Trophoblast cell (in vitro differentiated cells and primary cell): ENCODE measurements around the gene ARHGEF37.
A peak's percentile ranks its signal among the peaks of the same experiment; 100 is the strongest.

ENCODE experiments used
- DNase-seq, 2 donors: peaks; one replicate each; pipeline ENCODE4 v3.0.0-alpha.2; 2016
- H2AFZ ChIP-seq: 2 replicates; pipeline ENCODE4 v1.6.1; 2013; ENCODE audit warnings: low read length, moderate library complexity, mild to moderate bottlenecking; ENCODE audit not compliant: insufficient read depth, poor library complexity
- H2AK5ac ChIP-seq: 2 replicates; pipeline ENCODE4 v1.6.1; 2013; ENCODE audit warnings: mild to moderate bottlenecking, low read length
- H2BK120ac ChIP-seq: 2 replicates; pipeline ENCODE4 v1.6.1; 2013; ENCODE audit warnings: low read length, mild to moderate bottlenecking, moderate library complexity; ENCODE audit not compliant: insufficient read depth, poor library complexity
- H2BK12ac ChIP-seq: 2 replicates; pipeline ENCODE4 v1.6.1; 2013; ENCODE audit warnings: mild to moderate bottlenecking, low read length, moderate library complexity
- H2BK5ac ChIP-seq: 2 replicates; pipeline ENCODE4 v1.6.1; 2013; ENCODE audit warnings: low read length, low read depth, moderate library complexity, mild to moderate bottlenecking; ENCODE audit not compliant: poor library complexity
- H3K14ac ChIP-seq: 2 replicates; pipeline ENCODE4 v1.6.1; 2013; ENCODE audit warnings: mild to moderate bottlenecking, low read length
- H3K18ac ChIP-seq: 2 replicates; pipeline ENCODE4 v1.6.1; 2013; ENCODE audit warnings: mild to moderate bottlenecking, low read length
- H3K23ac ChIP-seq: 2 replicates; pipeline ENCODE4 v1.6.1; 2013; ENCODE audit warnings: low read length
- H3K27ac ChIP-seq: 2 replicates; pipeline ENCODE4 v1.5.1; 2013; ENCODE audit warnings: low read depth, mild to moderate bottlenecking, inconsistent platforms, low read length, moderate library complexity
- H3K27me3 ChIP-seq: 2 replicates; pipeline ENCODE4 v1.6.1; 2013; ENCODE audit warnings: inconsistent platforms, mild to moderate bottlenecking, low read length, moderate library complexity; ENCODE audit not compliant: insufficient read depth
- H3K36me3 ChIP-seq, 2 experiments: 1 replicate in 1 of 2; 2 replicates in 1 of 2; pipeline ENCODE4 v1.6.1; 2013; ENCODE audit warnings: low read length in 2 of 2, mild to moderate bottlenecking in 2 of 2, moderate library complexity in 1 of 2; ENCODE audit not compliant: insufficient read depth in 2 of 2, control insufficient read depth in 1 of 2
- H3K4ac ChIP-seq: 2 replicates; pipeline ENCODE4 v1.6.1; 2013; ENCODE audit warnings: low read depth, mild to moderate bottlenecking, low read length, moderate library complexity
- H3K4me1 ChIP-seq, 2 experiments: 1 replicate in 1 of 2; 2 replicates in 1 of 2; pipeline ENCODE4 v1.6.1; 2013; ENCODE audit warnings: low read length in 2 of 2, mild to moderate bottlenecking in 2 of 2, moderate library complexity in 1 of 2; ENCODE audit not compliant: insufficient read depth in 2 of 2, control insufficient read depth in 1 of 2
- H3K4me2 ChIP-seq: 2 replicates; pipeline ENCODE4 v1.6.1; 2013; ENCODE audit warnings: inconsistent platforms, mild to moderate bottlenecking, low read length, moderate library complexity
- H3K4me3 ChIP-seq: 2 replicates; pipeline ENCODE4 v1.5.1; 2013; ENCODE audit warnings: mild to moderate bottlenecking, low read depth, low read length, inconsistent platforms
- H3K79me1 ChIP-seq: one replicate; pipeline ENCODE4 v1.6.1; 2013; ENCODE audit warnings: low read length
- H3K79me2 ChIP-seq: 2 replicates; pipeline ENCODE4 v1.6.1; 2013; ENCODE audit warnings: low read length, mild to moderate bottlenecking; ENCODE audit not compliant: control insufficient read depth, insufficient read depth, poor library complexity
- H3K9ac ChIP-seq: 2 replicates; pipeline ENCODE4 v1.6.1; 2013; ENCODE audit warnings: mild to moderate bottlenecking, low read length
- H3K9me3 ChIP-seq: 2 replicates; pipeline ENCODE4 v1.6.1; 2013; ENCODE audit warnings: low read depth, mild to moderate bottlenecking, control low read depth, inconsistent platforms, low read length; ENCODE audit not compliant: insufficient read depth
- H4K12ac ChIP-seq: 2 replicates; pipeline ENCODE4 v1.6.1; 2013; ENCODE audit warnings: low read depth, mild to moderate bottlenecking, low read length, moderate library complexity
- H4K8ac ChIP-seq: 2 replicates; pipeline ENCODE4 v1.6.1; 2013; ENCODE audit warnings: low read depth, mild to moderate bottlenecking, low read length, moderate library complexity
- H4K91ac ChIP-seq: one replicate; pipeline ENCODE4 v1.6.1; 2013; ENCODE audit warnings: low read depth, mild to moderate bottlenecking, low read length, moderate library complexity
- WGBS: extraction: QIAGEN DNeasy Blood & Tissue Kit; methylation state at CpG from one replicate; pipeline ENCODE4 v1.1.7; 2013; ENCODE audit warnings: missing lambda C conversion rate; ENCODE audit not compliant: insufficient read length, insufficient coverage; ENCODE audit errors: extremely low coverage; 5-methylcytosine and 5-hydroxymethylcytosine counted together

Gene ARHGEF37

GRCh38 chr5:149656576-149657182 is 75.4 kb downstream of the ARHGEF37 start:
- H3K36me3 ChIP-seq, result no peaks in the 10 kb centered on the region
- WGBS, result no CpG with 5 or more reads among the region's 6 CpGs
- no peak overlapping the region for H3K27ac ChIP-seq
- no peaks in the 10 kb centered on the region for H3K79me2 ChIP-seq
- no peak overlapping the region for H4K91ac ChIP-seq
- H3K9ac ChIP-seq, result no peak overlapping the region
- H2BK5ac ChIP-seq, result no peak overlapping the region
- no peak overlapping the region for H2AK5ac ChIP-seq
- DNase-seq, result peak; percentile 67 to 89
- no peak overlapping the region for H3K4me3 ChIP-seq
- no peak overlapping the region for H3K23ac ChIP-seq
- no peak overlapping the region for H3K4me2 ChIP-seq
- no peak overlapping the region for H2BK12ac ChIP-seq
- H3K14ac ChIP-seq, result no peak overlapping the region
- H3K4ac ChIP-seq, result no peak overlapping the region
- peaks cover 8% of the 10 kb centered on the region for H3K9me3 ChIP-seq
- H3K18ac ChIP-seq, result no peak overlapping the region
- no peak overlapping the region for H4K12ac ChIP-seq
- no peak overlapping the region for H4K8ac ChIP-seq
- no peaks in the 10 kb centered on the region for H3K27me3 ChIP-seq
- no peaks in the 10 kb centered on the region for H3K79me1 ChIP-seq
- no peaks in the 10 kb centered on the region for H3K4me1 ChIP-seq
- H2AFZ ChIP-seq, result no peak overlapping the region
- no peak overlapping the region for H2BK120ac ChIP-seq

GRCh38 chr5:149657324-149657723 is 76.0 kb downstream of the ARHGEF37 start:
- Histone ChIP-seq H3K4me3 (no peak overlapping the region), H3K4ac (no peak overlapping the region), H3K9me3 (peaks cover 8% of the 10 kb centered on the region), H3K36me3 (no peaks in the 10 kb centered on the region), H3K23ac (no peak overlapping the region), H4K91ac (no peak overlapping the region), H3K9ac (no peak overlapping the region), H2AK5ac (no peak overlapping the region), H3K4me2 (no peak overlapping the region), H3K79me2 (no peaks in the 10 kb centered on the region), H2BK120ac (no peak overlapping the region), H3K27ac (no peak overlapping the region), H2BK5ac (no peak overlapping the region), H2AFZ (no peak overlapping the region), H2BK12ac (no peak overlapping the region), H4K12ac (no peak overlapping the region), H3K4me1 (no peaks in the 10 kb centered on the region), H3K18ac (no peak overlapping the region), H4K8ac (no peak overlapping the region), H3K14ac (no peak overlapping the region), H3K79me1 (no peaks in the 10 kb centered on the region), H3K27me3 (no peaks in the 10 kb centered on the region)
- no CpG with 5 or more reads among the region's 2 CpGs for WGBS
- DNase-seq, result no peak

GRCh38 chr5:149658299-149658698 is 77.0 kb downstream of the ARHGEF37 start:
- Histone ChIP-seq H2BK5ac (no peak overlapping the region), H3K27ac (no peak overlapping the region), H3K79me2 (no peaks in the 10 kb centered on the region), H4K12ac (no peak overlapping the region), H3K23ac (no peak overlapping the region), H3K4me1 (no peaks in the 10 kb centered on the region), H4K8ac (no peak overlapping the region), H4K91ac (no peak overlapping the region), H3K4me3 (no peak overlapping the region), H3K18ac (no peak overlapping the region), H3K9ac (no peak overlapping the region), H2AK5ac (no peak overlapping the region), H3K9me3 (peaks cover 8% of the 10 kb centered on the region), H3K36me3 (no peaks in the 10 kb centered on the region), H3K4ac (no peak overlapping the region), H3K79me1 (no peaks in the 10 kb centered on the region), H3K4me2 (no peak overlapping the region), H2BK12ac (no peak overlapping the region), H3K14ac (no peak overlapping the region), H2BK120ac (no peak overlapping the region), H3K27me3 (no peaks in the 10 kb centered on the region), H2AFZ (no peak overlapping the region)
- no peak for DNase-seq
- no CpG with 5 or more reads among the region's 1 CpG for WGBS

DNA sequence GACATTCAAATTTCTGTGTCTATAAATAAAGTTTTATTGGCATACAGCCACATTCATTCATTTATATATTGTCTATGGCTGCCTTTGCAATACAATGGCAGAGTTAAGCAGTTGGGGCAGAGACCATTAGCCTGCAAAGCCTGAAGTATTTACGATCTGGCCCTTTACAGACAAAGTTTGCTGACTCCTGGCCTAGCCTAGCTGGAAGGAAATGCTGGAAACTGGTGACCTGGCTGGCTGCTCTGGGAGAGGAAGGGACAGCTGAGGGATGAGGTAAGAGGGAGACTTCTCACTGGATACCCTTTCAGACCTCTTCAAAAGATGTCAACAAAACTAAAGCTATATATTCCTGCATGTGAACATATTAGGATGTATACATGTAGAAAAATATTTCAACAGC is 82.8 kb downstream of the ARHGEF37 start:
- no peak overlapping the region for H3K4me2 ChIP-seq
- H2BK120ac ChIP-seq, result no peak overlapping the region
- no peaks in the 10 kb centered on the region for H3K79me2 ChIP-seq
- no peak overlapping the region for H3K14ac ChIP-seq
- no peak overlapping the region for H2BK12ac ChIP-seq
- H3K27ac ChIP-seq, result no peak overlapping the region
- H3K4me3 ChIP-seq, result no peak overlapping the region
- H4K8ac ChIP-seq, result no peak overlapping the region
- no peak overlapping the region for H3K18ac ChIP-seq
- peaks cover 2% of the 10 kb centered on the region for H3K9me3 ChIP-seq
- H2BK5ac ChIP-seq, result no peak overlapping the region
- H3K23ac ChIP-seq, result no peak overlapping the region
- H3K4me1 ChIP-seq, result no peaks in the 10 kb centered on the region
- H2AK5ac ChIP-seq, result no peak overlapping the region
- H4K12ac ChIP-seq, result no peak overlapping the region
- H3K36me3 ChIP-seq, result no peaks in the 10 kb centered on the region
- H3K4ac ChIP-seq, result no peak overlapping the region
- H3K9ac ChIP-seq, result no peak overlapping the region
- WGBS, result no CpG with 5 or more reads among the region's 1 CpG
- H2AFZ ChIP-seq, result no peak overlapping the region
- no peaks in the 10 kb centered on the region for H3K79me1 ChIP-seq
- no peak for DNase-seq
- no peaks in the 10 kb centered on the region for H3K27me3 ChIP-seq
- no peak overlapping the region for H4K91ac ChIP-seq
